Neuronal stem cell (in vitro differentiated cells): ENCODE results near the gene SMC5.

ENCODE experiments used
- DNase-seq: peaks from one replicate; pipeline ENCODE4 v3.0.0-alpha.2; 2013; ENCODE audit warnings: low spot score
- H2AFZ ChIP-seq: one replicate; pipeline ENCODE4 v1.6.1; 2013; ENCODE audit warnings: mild to moderate bottlenecking, low read length, inconsistent platforms
- H2AK5ac ChIP-seq: 2 replicates; pipeline ENCODE4 v1.6.1; 2013; ENCODE audit warnings: low read depth, mild to moderate bottlenecking, inconsistent platforms, low read length, moderate library complexity, mixed read lengths
- H2BK120ac ChIP-seq: 2 replicates; pipeline ENCODE4 v1.6.1; 2013; ENCODE audit warnings: low read depth, mild to moderate bottlenecking, inconsistent platforms, low read length, moderate library complexity, mixed read lengths
- H2BK12ac ChIP-seq: one replicate; pipeline ENCODE4 v1.6.1; 2013; ENCODE audit warnings: low read length, inconsistent platforms
- H2BK15ac ChIP-seq: 2 replicates; pipeline ENCODE4 v1.6.1; 2013; ENCODE audit warnings: mild to moderate bottlenecking, low read length, inconsistent platforms, mixed read lengths
- H2BK5ac ChIP-seq: one replicate; pipeline ENCODE4 v1.6.1; 2013; ENCODE audit warnings: inconsistent platforms, mild to moderate bottlenecking, low read length, moderate library complexity
- H3K14ac ChIP-seq: one replicate; pipeline ENCODE4 v1.6.1; 2013; ENCODE audit warnings: low read length, inconsistent platforms
- H3K18ac ChIP-seq: 2 replicates; pipeline ENCODE4 v1.6.1; 2013; ENCODE audit warnings: low read length, inconsistent platforms
- H3K23ac ChIP-seq: 2 replicates; pipeline ENCODE4 v1.6.1; 2013; ENCODE audit warnings: low read depth, mild to moderate bottlenecking, mixed read lengths, low read length, inconsistent platforms; ENCODE audit not compliant: poor library complexity
- H3K27ac ChIP-seq: replicated peaks from 3 replicates; pipeline ENCODE4 v1.5.1; 2013; ENCODE audit warnings: low read length, inconsistent platforms
- H3K27me3 ChIP-seq, 3 experiments: 2 replicates each; pipeline ENCODE4 v1.6.1; 2013; ENCODE audit warnings: low read length in 3 of 3, mild to moderate bottlenecking in 2 of 3, inconsistent platforms in 1 of 3, low read depth in 1 of 3, mixed read lengths in 1 of 3, moderate library complexity in 1 of 3; ENCODE audit not compliant: control insufficient read depth in 3 of 3, insufficient read depth in 3 of 3
- H3K36me3 ChIP-seq, 2 donors: replicated peaks in 1 of 2; 2 replicates each; pipeline ENCODE4 v1.6.1; 2013; ENCODE audit warnings: low read length in 2 of 2; ENCODE audit not compliant: control insufficient read depth in 2 of 2, insufficient read depth in 2 of 2
- H3K4ac ChIP-seq: 2 replicates; pipeline ENCODE4 v1.6.1; 2013; ENCODE audit warnings: inconsistent platforms, mild to moderate bottlenecking, low read length, moderate library complexity
- H3K4me1 ChIP-seq, 2 donors: 1 replicate in 1 of 2; 2 replicates in 1 of 2; pipeline ENCODE4 v1.6.1; 2013; ENCODE audit warnings: low read length in 2 of 2, low read depth in 1 of 2; ENCODE audit not compliant: control insufficient read depth in 2 of 2, insufficient read depth in 1 of 2
- H3K4me2 ChIP-seq: one replicate; pipeline ENCODE4 v1.6.1; 2013; ENCODE audit warnings: mild to moderate bottlenecking, low read length, inconsistent platforms; ENCODE audit not compliant: insufficient read depth, poor library complexity, severe bottlenecking
- H3K4me3 ChIP-seq, 2 donors: 2 replicates each; pipeline ENCODE4 v1.5.1; 2013; ENCODE audit warnings: low read length in 2 of 2, mild to moderate bottlenecking in 2 of 2, inconsistent platforms in 1 of 2, moderate library complexity in 1 of 2
- H3K79me1 ChIP-seq: one replicate; pipeline ENCODE4 v1.6.1; 2013; ENCODE audit warnings: low read depth, mild to moderate bottlenecking, inconsistent platforms, low read length, moderate library complexity
- H3K9ac ChIP-seq: one replicate; pipeline ENCODE4 v1.6.1; 2013; ENCODE audit warnings: mild to moderate bottlenecking, low read depth, low read length, inconsistent platforms; ENCODE audit not compliant: poor library complexity
- H3K9me3 ChIP-seq, 2 donors: replicated peaks in 1 of 2; 2 replicates each; pipeline versions ENCODE3 to v1.6.1; 2013; ENCODE audit warnings: low read length in 2 of 2, mild to moderate bottlenecking in 2 of 2, inconsistent platforms in 1 of 2, low read depth in 1 of 2, mixed read lengths in 1 of 2, moderate library complexity in 1 of 2; ENCODE audit not compliant: control insufficient read depth in 2 of 2, insufficient read depth in 1 of 2
- H4K8ac ChIP-seq: one replicate; pipeline ENCODE4 v1.6.1; 2013; ENCODE audit warnings: low read depth, mild to moderate bottlenecking, inconsistent platforms, low read length, moderate library complexity
- H4K91ac ChIP-seq: one replicate; pipeline ENCODE4 v1.6.1; 2013; ENCODE audit warnings: low read length, low read depth, mild to moderate bottlenecking, inconsistent platforms; ENCODE audit not compliant: poor library complexity
- WGBS, 2 donors: extraction: QIAGEN DNeasy Blood & Tissue Kit; methylation state at CpG; one replicate each; pipeline ENCODE4 v1.1.7; 2013; ENCODE audit warnings: missing lambda C conversion rate in 2 of 2, mixed read lengths in 1 of 2; ENCODE audit not compliant: insufficient read length in 2 of 2, insufficient replicate concordance in 1 of 2; ENCODE audit errors: extremely low coverage in 2 of 2; 5-methylcytosine and 5-hydroxymethylcytosine counted together

SMC5 gene

GRCh38 chr9:70257991-70258691 is 637 bp upstream of the SMC5 start:
- no peak overlapping the region for H4K91ac ChIP-seq
- H3K9me3 ChIP-seq, result no peaks in the 10 kb centered on the region
- H3K18ac ChIP-seq, result peak overlapping the region; percentile 92
- H4K8ac ChIP-seq, result no peak overlapping the region
- peaks cover 2% of the 10 kb centered on the region for H3K79me1 ChIP-seq
- H3K4me2 ChIP-seq, result peak overlapping the region; percentile 45
- peak overlapping the region; percentile 63 for H3K27ac ChIP-seq
- peaks cover 2 to 31% of the 10 kb centered on the region in 2 donors for H3K36me3 ChIP-seq
- H3K27me3 ChIP-seq, result no peaks in the 10 kb centered on the region
- H3K9ac ChIP-seq, result no peak overlapping the region
- no peak overlapping the region for H3K4ac ChIP-seq
- peak; percentile 36 for DNase-seq
- no peak overlapping the region for H2AK5ac ChIP-seq
- H3K23ac ChIP-seq, result peak overlapping the region; percentile 90
- peaks cover 16 to 32% of the 10 kb centered on the region in 2 donors for H3K4me1 ChIP-seq
- no peak overlapping the region for H3K14ac ChIP-seq
- H2AFZ ChIP-seq, result peak overlapping the region; percentile 97
- H3K4me3 ChIP-seq, result peak overlapping the region in 1 of 2 donors; percentile 88
- H2BK15ac ChIP-seq, result no peak overlapping the region
- no CpG with 5 or more reads among the region's 27 CpGs for WGBS, 2 donors
- no peak overlapping the region for H2BK5ac ChIP-seq
- no peak overlapping the region for H2BK12ac ChIP-seq
- no peak overlapping the region for H2BK120ac ChIP-seq

DNA sequence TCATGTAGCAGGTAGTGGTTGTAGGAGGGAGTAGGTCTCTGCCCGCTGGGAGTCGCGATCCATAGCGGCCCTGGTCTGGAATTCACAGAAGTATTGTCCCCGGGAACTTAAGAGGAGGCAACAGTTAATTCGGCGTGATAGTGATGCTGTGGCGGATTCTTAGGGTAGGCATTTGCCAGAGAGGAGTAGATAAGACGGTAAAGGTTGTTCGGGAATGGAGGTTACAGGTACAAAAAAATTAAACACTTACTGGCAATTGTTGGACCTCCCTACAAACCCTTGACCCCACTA is 679 bp downstream of the SMC5 start:
- Histone ChIP-seq H3K79me1 (peaks cover 2% of the 10 kb centered on the region), H4K91ac (no peak overlapping the region), H3K14ac (no peak overlapping the region), H3K4me3 (peak overlapping the region; percentile 88 to 97), H2BK12ac (no peak overlapping the region), H3K18ac (no peak overlapping the region), H3K4me2 (peak overlapping the region; percentile 55), H2AFZ (peak overlapping the region; percentile 97), H3K23ac (no peak overlapping the region), H3K27me3 (no peaks in the 10 kb centered on the region), H2BK15ac (no peak overlapping the region), H4K8ac (no peak overlapping the region), H3K36me3 (peaks cover 2 to 44% of the 10 kb centered on the region in 2 donors), H3K9me3 (no peaks in the 10 kb centered on the region), H2BK5ac (no peak overlapping the region), H2AK5ac (no peak overlapping the region), H3K4me1 (peaks cover 16 to 31% of the 10 kb centered on the region in 2 donors), H2BK120ac (no peak overlapping the region), H3K27ac (no peak overlapping the region), H3K9ac (no peak overlapping the region), H3K4ac (no peak overlapping the region)
- no peak for DNase-seq
- no CpG with 5 or more reads among the region's 10 CpGs for WGBS, 2 donors

GRCh38 chr9:70260007-70260443 is 1.2 kb downstream of the SMC5 start:
- H3K4me1 ChIP-seq, result peaks cover 16 to 26% of the 10 kb centered on the region in 2 donors
- H3K27ac ChIP-seq, result no peak overlapping the region
- H3K9ac ChIP-seq, result no peak overlapping the region

DNA sequence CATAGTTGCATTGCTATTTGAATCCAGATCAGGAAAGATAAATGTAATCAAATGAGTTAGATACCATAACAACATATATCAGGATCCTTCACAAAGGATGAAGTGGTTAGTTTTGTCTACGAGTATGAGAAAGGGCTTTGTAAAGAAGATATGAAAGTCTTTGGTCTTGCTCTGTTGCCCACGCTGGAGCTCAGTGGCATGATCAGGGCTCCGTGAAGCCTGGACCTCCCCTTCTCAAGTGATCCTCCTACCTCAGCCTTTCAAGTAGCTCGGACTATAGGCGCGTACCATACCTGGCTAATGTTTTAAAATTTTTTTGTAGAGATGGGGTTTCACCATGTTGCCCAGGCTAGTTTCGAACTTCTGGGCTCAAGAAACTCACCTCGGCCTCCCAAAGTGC is 1.8 kb downstream of the SMC5 start:
- WGBS, 2 donors, result no CpG with 5 or more reads among the region's 8 CpGs
- Histone ChIP-seq H2AFZ (no peak overlapping the region), H3K4me3 (peak overlapping the region in 1 of 2 donors; percentile 88)

More at GRCh38 chr9:70260007-70260443, 1.2 kb downstream of the SMC5 start:
- H3K18ac ChIP-seq, result no peak overlapping the region
- peak overlapping the region; percentile 66 to 88 for H3K4me3 ChIP-seq
- no peak overlapping the region for H2AK5ac ChIP-seq
- H3K14ac ChIP-seq, result no peak overlapping the region
- H3K27me3 ChIP-seq, result no peaks in the 10 kb centered on the region
- H3K4ac ChIP-seq, result no peak overlapping the region
- H3K4me2 ChIP-seq, result peak overlapping the region; percentile 55
- no peak overlapping the region for H2BK15ac ChIP-seq
- no peak overlapping the region for H2BK12ac ChIP-seq
- peaks cover 5 to 50% of the 10 kb centered on the region in 2 donors for H3K36me3 ChIP-seq
- no peaks in the 10 kb centered on the region for H3K9me3 ChIP-seq
- H3K79me1 ChIP-seq, result peaks cover 2% of the 10 kb centered on the region
- H2AFZ ChIP-seq, result no peak overlapping the region
- no peak overlapping the region for H2BK120ac ChIP-seq
- no peak overlapping the region for H3K23ac ChIP-seq
- H4K8ac ChIP-seq, result no peak overlapping the region
- no CpG with 5 or more reads among the region's 30 CpGs for WGBS, 2 donors
- no peak for DNase-seq
- H2BK5ac ChIP-seq, result no peak overlapping the region
- H4K91ac ChIP-seq, result no peak overlapping the region

More for the DNA sequence above, 1.8 kb downstream of the SMC5 start:
- H3K27me3 ChIP-seq, result no peaks in the 10 kb centered on the region
- no peak overlapping the region for H3K18ac ChIP-seq
- H4K8ac ChIP-seq, result no peak overlapping the region
- no peak overlapping the region for H3K9ac ChIP-seq
- DNase-seq, result no peak
- no peak overlapping the region for H3K4ac ChIP-seq
- H2BK5ac ChIP-seq, result no peak overlapping the region
- H2BK12ac ChIP-seq, result no peak overlapping the region
- no peak overlapping the region for H4K91ac ChIP-seq
- H3K4me2 ChIP-seq, result no peak overlapping the region
- H2AK5ac ChIP-seq, result no peak overlapping the region
- H3K79me1 ChIP-seq, result peaks cover 2% of the 10 kb centered on the region
- H3K4me1 ChIP-seq, result peaks cover 16 to 21% of the 10 kb centered on the region in 2 donors
- H3K14ac ChIP-seq, result no peak overlapping the region
- no peak overlapping the region for H2BK120ac ChIP-seq
- H3K9me3 ChIP-seq, result no peaks in the 10 kb centered on the region
- no peak overlapping the region for H3K23ac ChIP-seq
- peaks cover 5 to 55% of the 10 kb centered on the region in 2 donors for H3K36me3 ChIP-seq
- H3K27ac ChIP-seq, result no peak overlapping the region
- H2BK15ac ChIP-seq, result no peak overlapping the region
